ENCODE data around the gene EML4.

- TF ChIP-seq CTCF (IDR thresholded peaks at IDR 0.05) (no peak), POLR2AphosphoS5 (IDR thresholded peaks at IDR 0.05) (no peak)
Observed at GRCh38 chr2:42296226-42296625, 127.1 kb downstream of the EML4 start.
